GM21723 (cell line): ENCODE measurements around the gene RBBP8NL.

Experiments used
- ATAC-seq: cut with Tn5 transposase; IDR thresholded peaks from one replicate; pipeline ENCODE4 v1.9.1; 2021; ENCODE audit warnings: mild to moderate bottlenecking, moderate library complexity; ENCODE audit not compliant: unreplicated experiment

RBBP8NL gene

GRCh38 chr20:62364911-62365736 lies 62.2 kb downstream of the RBBP8NL start:
- no peak for ATAC-seq

- ATAC-seq = no peak
Measured at GRCh38 chr20:62363920-62364851, 63.2 kb downstream of the RBBP8NL start.

- no peak for ATAC-seq
Measured at GRCh38 chr20:62362991-62363919, 64.1 kb downstream of the RBBP8NL start.

GRCh38 chr20:62362590-62362940 lies 64.8 kb downstream of the RBBP8NL start:
- ATAC-seq = no peak

- no peak for ATAC-seq
Measured at GRCh38 chr20:62361799-62362589, 65.3 kb downstream of the RBBP8NL start.

GRCh38 chr20:62360854-62361798 lies 66.2 kb downstream of the RBBP8NL start:
- no peak for ATAC-seq
